HEK293 (cell line): ENCODE results near the gene OBSCN.

Experiments
- CTCF ChIA-PET: fragments of 350-600 bp; formaldehyde crosslinking; extraction: SDS; loops from one replicate; lab custom pipeline; 2021; ENCODE audit warnings: antibody characterized with exemption; lab: Yijun Ruan, JAX
- POLR2A ChIA-PET: fragments of 300-600 bp; formaldehyde crosslinking; extraction: SDS; loops from one replicate; lab custom pipeline; 2020; ENCODE audit warnings: antibody characterized with exemption, inconsistent platforms; lab: Yijun Ruan, JAX
- H3K27ac ChIP-seq: fragments of 200-500 bp; sonication (Bioruptor generic); 2 replicates; pipeline ENCODE4 v1.5.1; 2014; ENCODE audit warnings: low read depth, low read length, control low read depth, inconsistent platforms; ENCODE audit errors: extremely low read depth
- H3K36me3 ChIP-seq, 2 experiments: fragments of 200-500 bp in 1 of 2; sonication (Bioruptor generic) in 1 of 2; 1 replicate in 1 of 2; 2 replicates in 1 of 2; pipeline ENCODE4 v1.5.1; 2014 to 2017; ENCODE audit warnings: inconsistent platforms in 2 of 2, low read length in 2 of 2; ENCODE audit not compliant: control insufficient read depth in 2 of 2, insufficient read depth in 1 of 2
- H3K4me1 ChIP-seq: fragments of 200-500 bp; sonication (Bioruptor generic); 2 replicates; pipeline ENCODE4 v1.5.1; 2014; ENCODE audit warnings: mild to moderate bottlenecking, low read length, inconsistent platforms; ENCODE audit not compliant: control insufficient read depth, insufficient read depth
- H3K4me3 ChIP-seq: 2 replicates; pipeline ENCODE4 v1.5.1; 2011; ENCODE audit warnings: low read depth, mild to moderate bottlenecking, control low read depth, low read length, moderate library complexity
- H3K9me3 ChIP-seq: fragments of 200-500 bp; sonication (Bioruptor generic); 2 replicates; pipeline ENCODE4 v1.5.1; 2014; ENCODE audit warnings: low read depth, low read length, inconsistent platforms; ENCODE audit not compliant: control insufficient read depth, insufficient read depth
- BCL11B ChIP-seq: fragments of 450-650 bp; formaldehyde crosslinking; IDR thresholded peaks from 2 replicates; pipeline ENCODE4 v1.5.1; 2016; ENCODE audit warnings: low read depth, missing biosample characterization, missing genetic modification characterization
- GLIS1 ChIP-seq: fragments of 450-650 bp; formaldehyde crosslinking; IDR thresholded peaks from 2 replicates; pipeline ENCODE4 v1.5.1; 2016; ENCODE audit warnings: missing biosample characterization, missing genetic modification characterization
- MZF1 ChIP-seq: fragments of 450-650 bp; formaldehyde crosslinking; IDR thresholded peaks from 2 replicates; pipeline ENCODE4 v1.5.1; 2017; ENCODE audit warnings: missing biosample characterization, missing genetic modification characterization, borderline replicate concordance
- PATZ1 ChIP-seq: fragments of 450-650 bp; formaldehyde crosslinking; IDR thresholded peaks from 2 replicates; pipeline ENCODE4 v1.5.1; 2016; ENCODE audit warnings: missing biosample characterization, missing genetic modification characterization
- PBX3 ChIP-seq: sonication (generic); formaldehyde crosslinking; IDR thresholded peaks from 2 replicates; pipeline ENCODE4 v1.8.1; 2022; ENCODE audit warnings: mild to moderate bottlenecking, moderate library complexity, missing genetic modification reagents
- SP2 ChIP-seq: fragments of 450-650 bp; formaldehyde crosslinking; IDR thresholded peaks from 2 replicates; pipeline ENCODE4 v1.5.1; 2016; ENCODE audit warnings: missing biosample characterization, missing genetic modification characterization
- ZBTB44 ChIP-seq: fragments of 450-650 bp; IDR thresholded peaks from 2 replicates; pipeline ENCODE4 v1.5.1; 2018; ENCODE audit warnings: missing biosample characterization, mild to moderate bottlenecking, missing genetic modification characterization
- ZNF239 ChIP-seq: fragments of 450-650 bp; formaldehyde crosslinking; IDR thresholded peaks from 2 replicates; pipeline ENCODE4 v1.5.1; 2016; ENCODE audit warnings: missing biosample characterization, missing genetic modification characterization
- ZNF391 ChIP-seq: fragments of 450-650 bp; formaldehyde crosslinking; IDR thresholded peaks from 2 replicates; pipeline ENCODE4 v1.5.1; 2016; ENCODE audit warnings: low read depth, missing biosample characterization, missing genetic modification characterization, borderline replicate concordance
- ZNF404 ChIP-seq: fragments of 450-650 bp; formaldehyde crosslinking; IDR thresholded peaks from 2 replicates; pipeline ENCODE4 v1.5.1; 2017; ENCODE audit warnings: missing biosample characterization, missing genetic modification characterization
- ZNF514 ChIP-seq: fragments of 450-650 bp; formaldehyde crosslinking; IDR thresholded peaks from 2 replicates; pipeline ENCODE4 v1.5.1; 2016; ENCODE audit warnings: missing biosample characterization, missing genetic modification characterization
- ZNF518A ChIP-seq: fragments of 450-650 bp; formaldehyde crosslinking; conservative IDR thresholded peaks from 2 replicates; pipeline ENCODE4 v1.5.1; 2016; ENCODE audit warnings: low read depth, missing biosample characterization, missing genetic modification characterization
- ZNF548 ChIP-seq: fragments of 450-650 bp; formaldehyde crosslinking; IDR thresholded peaks from 2 replicates; pipeline ENCODE4 v1.5.1; 2016; ENCODE audit warnings: missing biosample characterization, missing genetic modification characterization
- ZNF654 ChIP-seq: fragments of 450-650 bp; formaldehyde crosslinking; IDR thresholded peaks from 2 replicates; pipeline ENCODE4 v1.5.1; 2016; ENCODE audit warnings: low read depth, missing biosample characterization, missing genetic modification characterization
- ZNF843 ChIP-seq: fragments of 450-650 bp; formaldehyde crosslinking; IDR thresholded peaks from 2 replicates; pipeline ENCODE4 v1.5.1; 2016; ENCODE audit warnings: missing biosample characterization, missing genetic modification characterization
- TF ChIP-seq, protein P1 (sequence below): fragments of 450-650 bp; formaldehyde crosslinking; IDR thresholded peaks from 2 replicates; pipeline ENCODE4 v1.5.1; 2017; ENCODE audit warnings: missing biosample characterization, missing genetic modification characterization
- TF ChIP-seq, protein P2 (sequence below): IDR thresholded peaks from 2 replicates; pipeline ENCODE4 v1.6.1; 2011; ENCODE audit warnings: mild to moderate bottlenecking, low read depth, low read length, borderline replicate concordance

Gene OBSCN

DNA sequence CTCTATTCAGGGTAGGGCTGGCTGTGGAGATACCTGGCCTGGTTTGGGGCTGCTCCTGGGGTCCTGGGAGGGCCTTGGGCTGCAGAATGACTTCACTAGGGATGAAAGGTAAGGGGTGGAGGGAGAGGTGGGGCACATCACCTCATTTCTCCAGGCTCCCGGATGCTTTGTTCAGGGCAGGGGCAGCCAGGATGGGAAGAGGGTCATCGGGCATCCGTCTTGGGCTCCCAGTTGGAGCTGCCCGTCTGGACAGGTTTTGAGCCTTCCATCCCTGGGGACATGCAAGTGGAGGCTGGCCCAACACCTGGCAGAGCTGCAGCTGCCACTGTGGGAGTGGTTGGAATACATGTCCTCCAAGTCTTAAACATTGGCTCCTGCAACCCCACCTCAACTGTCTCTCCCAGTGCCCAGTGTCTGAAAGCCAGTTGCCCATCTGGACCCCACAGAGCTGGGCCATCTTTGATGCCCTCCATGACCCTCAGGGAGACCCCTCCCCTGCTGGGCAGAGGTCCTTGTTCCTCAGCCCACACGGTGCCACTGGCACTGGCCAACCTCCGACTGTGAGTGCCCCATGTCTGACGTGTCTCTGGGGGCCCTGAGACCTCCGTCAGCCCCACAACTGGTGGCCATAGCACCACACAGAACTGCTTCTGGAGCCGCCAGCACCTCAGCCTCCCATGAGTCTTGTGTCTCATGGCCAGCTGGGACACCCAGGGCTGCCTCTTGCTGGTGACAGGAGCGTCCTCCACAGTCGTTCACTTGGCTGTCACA, 145.9 kb downstream of the OBSCN start:
- Histone ChIP-seq H3K4me1 (no peaks in the 10 kb centered on the region), H3K36me3 (no peaks in the 10 kb centered on the region), H3K9me3 (no peaks in the 10 kb centered on the region), H3K27ac (no peak overlapping the region), H3K4me3 (no peak overlapping the region)
- ChIA-PET POLR2A (no interaction called here), CTCF (interaction anchor here (0.6 kb wide), 1 partner anchor 35 kb away, joined by 4 read pairs; no protein-coding TSS in a partner anchor)
- TF ChIP-seq, protein P1, sequence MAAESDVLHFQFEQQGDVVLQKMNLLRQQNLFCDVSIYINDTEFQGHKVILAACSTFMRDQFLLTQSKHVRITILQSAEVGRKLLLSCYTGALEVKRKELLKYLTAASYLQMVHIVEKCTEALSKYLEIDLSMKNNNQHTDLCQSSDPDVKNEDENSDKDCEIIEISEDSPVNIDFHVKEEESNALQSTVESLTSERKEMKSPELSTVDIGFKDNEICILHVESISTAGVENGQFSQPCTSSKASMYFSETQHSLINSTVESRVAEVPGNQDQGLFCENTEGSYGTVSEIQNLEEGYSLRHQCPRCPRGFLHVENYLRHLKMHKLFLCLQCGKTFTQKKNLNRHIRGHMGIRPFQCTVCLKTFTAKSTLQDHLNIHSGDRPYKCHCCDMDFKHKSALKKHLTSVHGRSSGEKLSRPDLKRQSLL = no peak
- TF ChIP-seq ZNF654 (tag by site-specific recombination) (no peak), SP2 (tag by site-specific recombination) (no peak), ZNF239 (tag by site-specific recombination) (no peak), GLIS1 (tag by site-specific recombination) (no peak), ZNF548 (tag by site-specific recombination) (no peak), ZBTB44 (tag by site-specific recombination) (no peak), PBX3 (no peak), ZNF514 (tag by site-specific recombination) (no peak), ZNF391 (tag by site-specific recombination) (no peak), MZF1 (no peak), ZNF404 (tag by site-specific recombination) (no peak), PATZ1 (tag by site-specific recombination) (no peak), ZNF843 (tag by site-specific recombination) (no peak), ZNF518A (tag by site-specific recombination) (no peak), BCL11B (tag by site-specific recombination) (no peak)
- TF ChIP-seq, protein P2, sequence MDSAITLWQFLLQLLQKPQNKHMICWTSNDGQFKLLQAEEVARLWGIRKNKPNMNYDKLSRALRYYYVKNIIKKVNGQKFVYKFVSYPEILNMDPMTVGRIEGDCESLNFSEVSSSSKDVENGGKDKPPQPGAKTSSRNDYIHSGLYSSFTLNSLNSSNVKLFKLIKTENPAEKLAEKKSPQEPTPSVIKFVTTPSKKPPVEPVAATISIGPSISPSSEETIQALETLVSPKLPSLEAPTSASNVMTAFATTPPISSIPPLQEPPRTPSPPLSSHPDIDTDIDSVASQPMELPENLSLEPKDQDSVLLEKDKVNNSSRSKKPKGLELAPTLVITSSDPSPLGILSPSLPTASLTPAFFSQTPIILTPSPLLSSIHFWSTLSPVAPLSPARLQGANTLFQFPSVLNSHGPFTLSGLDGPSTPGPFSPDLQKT = no peak
